ENCODE data around the gene SLC22A2. TPM values are rescaled to one million over a fixed set of nuclear protein-coding genes. Genes with fewer than 3 reads are reported as not detected.

SLC22A2 gene
- total RNA-seq, 6 experiments from 2014 or later: not detected

DNA sequence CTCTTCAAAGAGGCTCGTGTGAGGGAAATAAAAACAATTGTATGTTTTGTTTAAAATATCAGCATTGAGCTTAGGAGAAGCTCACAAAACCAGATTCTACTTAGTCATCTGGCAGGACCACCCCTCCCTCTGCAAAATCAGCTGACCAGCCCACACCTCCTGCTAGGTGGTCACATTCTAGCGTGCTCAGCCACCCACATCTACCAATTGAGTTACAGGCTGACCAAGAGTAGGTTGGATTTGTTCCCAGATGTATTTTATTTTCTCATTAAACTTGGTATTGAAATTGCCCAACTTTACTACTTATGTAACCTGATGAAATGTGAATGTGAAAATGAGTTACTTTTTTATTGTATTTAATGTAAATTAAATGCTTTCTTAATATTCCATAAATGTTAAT, 56.2 kb downstream of the SLC22A2 start:
- Histone ChIP-seq H3K27me3 (no peaks in the 10 kb centered on the region), H3K4me3 (no peak overlapping the region), H3K4me1 (no peaks in the 10 kb centered on the region), H3K36me3 (no peaks in the 10 kb centered on the region), H3K9me3 (no peaks in the 10 kb centered on the region), H3K27ac (no peak overlapping the region)
- ATAC-seq (no peak), DNase-seq (no peak)
- TF ChIP-seq CTCF (IDR thresholded peaks at IDR 0.05): no peak
- TF ChIP-seq POLR2A (IDR thresholded peaks at IDR 0.05): no peak
- WGBS (ENCODE audit: insufficient coverage, low coverage, low lambda C conversion rate, missing lambda C conversion rate): 41% methylated on average over 2 of the region's 2 CpGs
- intact Hi-C loops (cut with DNase I): no loop called here

- Histone ChIP-seq H3K36me3 (no peaks in the 10 kb centered on the region), H3K9me3 (no peaks in the 10 kb centered on the region), H3K4me1 (no peaks in the 10 kb centered on the region), H3K27ac (no peak overlapping the region), H3K4me3 (no peak overlapping the region), H3K27me3 (no peaks in the 10 kb centered on the region)
- TF ChIP-seq CTCF (IDR thresholded peaks at IDR 0.05) (no peak), POLR2A (IDR thresholded peaks at IDR 0.05) (no peak)
- DNase-seq (no peak), ATAC-seq (no peak)
- 72% methylated on average over 2 of the region's 2 CpGs for WGBS (ENCODE audit: insufficient coverage, low coverage, low lambda C conversion rate, missing lambda C conversion rate)
- intact Hi-C loops (cut with DNase I): no loop called here
Measured at GRCh38 chr6:160201061-160201460, 57.6 kb downstream of the SLC22A2 start.

GRCh38 chr6:160198606-160199211, 59.9 kb downstream of the SLC22A2 start:
- Histone ChIP-seq H3K4me1 (no peaks in the 10 kb centered on the region), H3K9me3 (peaks cover 0 to 5% (median 2%) of the 10 kb centered on the region in 4 donors), H3K4me3 (no peak overlapping the region), H3K27ac (no peak overlapping the region), H3K27me3 (no peaks in the 10 kb centered on the region), H3K36me3 (no peaks in the 10 kb centered on the region)
- ATAC-seq (peak; percentile 93 to 98 (median 94)), DNase-seq (no peak)
- WGBS (ENCODE audit: insufficient coverage, low coverage, low lambda C conversion rate, missing lambda C conversion rate): 0% methylated on average over 3 of the region's 3 CpGs
- intact Hi-C loops (cut with DNase I): no loop called here
- TF ChIP-seq CTCF (IDR thresholded peaks at IDR 0.05): no peak
- TF ChIP-seq POLR2A (IDR thresholded peaks at IDR 0.05): no peak

GRCh38 chr6:160197662-160198061, 61.0 kb downstream of the SLC22A2 start:
- no peaks in the 10 kb centered on the region for H3K4me1 ChIP-seq

More at GRCh38 chr6:160197662-160198061, 61.0 kb downstream of the SLC22A2 start:
- H3K36me3 ChIP-seq: no peaks in the 10 kb centered on the region
- intact Hi-C loops (cut with DNase I): no loop called here
- H3K4me3 ChIP-seq: no peak overlapping the region
- TF ChIP-seq CTCF (IDR thresholded peaks at IDR 0.05) (no peak), POLR2A (IDR thresholded peaks at IDR 0.05) (no peak)
- peaks cover 0 to 9% (median 4%) of the 10 kb centered on the region in 4 donors for H3K9me3 ChIP-seq
- H3K27me3 ChIP-seq: no peaks in the 10 kb centered on the region
- DNase-seq (no peak), ATAC-seq (no peak)
- no peak overlapping the region for H3K27ac ChIP-seq
